H1 (cell line): ENCODE data around the gene EFHC1. TPM values are rescaled to one million over a fixed set of nuclear protein-coding genes. Genes with fewer than 3 reads are reported as not detected.

Experiments used
- CTCF ChIA-PET: fragments of 300-600 bp; sonication (Branson Sonifier 250); formaldehyde crosslinking; loops from one replicate; lab custom pipeline; 2021; ENCODE audit not compliant: partially characterized antibody; lab: Charles Lee
- POLR2A ChIA-PET: fragments of 300-600 bp; sonication (Branson Sonifier 250); formaldehyde crosslinking; loops from one replicate; lab custom pipeline; 2021; ENCODE audit warnings: inconsistent platforms; ENCODE audit not compliant: partially characterized antibody; lab: Charles Lee
- DNase-seq, 2 experiments: peaks; one replicate each; pipeline versions ENCODE4 v3.0.0 to v3.0.0-alpha.2; 2010 to 2022; ENCODE audit warnings: low spot score in 2 of 2, low read depth in 1 of 2, mixed read lengths in 1 of 2
- FAIRE-seq: peaks from 2 replicates; lab custom pipeline; 2011; peaks lifted over from hg19 to GRCh38; lab: Jason Lieb, UNC
- H2AFZ ChIP-seq: 2 replicates; pipeline ENCODE4 v1.8.1; 2012; ENCODE audit warnings: low read length, inconsistent platforms
- H2AK5ac ChIP-seq: 2 replicates; pipeline ENCODE4 v1.6.1; 2013; ENCODE audit warnings: low read depth, low read length
- H2BK120ac ChIP-seq: replicated peaks from 2 replicates; pipeline ENCODE3; 2013; ENCODE audit warnings: low read depth, low read length, inconsistent platforms
- H2BK12ac ChIP-seq: 2 replicates; pipeline ENCODE4 v1.6.1; 2013; ENCODE audit warnings: low read depth, low read length
- H2BK15ac ChIP-seq: 2 replicates; pipeline ENCODE4 v1.6.1; 2013; ENCODE audit warnings: low read length
- H2BK20ac ChIP-seq: 2 replicates; pipeline ENCODE4 v1.6.1; 2013; ENCODE audit warnings: low read length
- H2BK5ac ChIP-seq: 2 replicates; pipeline ENCODE4 v1.6.1; 2013; ENCODE audit warnings: low read depth, low read length
- H3K14ac ChIP-seq: 2 replicates; pipeline ENCODE4 v1.6.1; 2013; ENCODE audit warnings: inconsistent platforms; ENCODE audit not compliant: insufficient read length
- H3K18ac ChIP-seq: 2 replicates; pipeline ENCODE4 v1.6.1; 2013; ENCODE audit warnings: low read length; ENCODE audit errors: extremely low read depth
- H3K23ac ChIP-seq: 2 replicates; pipeline ENCODE4 v1.6.1; 2013; ENCODE audit warnings: inconsistent platforms; ENCODE audit not compliant: insufficient read length
- H3K23me2 ChIP-seq: 2 replicates; pipeline ENCODE4 v1.6.1; 2013; ENCODE audit warnings: low read depth, low read length
- H3K27ac ChIP-seq: 2 replicates; pipeline ENCODE4 v1.6.1; 2011; ENCODE audit warnings: low read depth, low read length, inconsistent platforms
- H3K27me3 ChIP-seq, 4 experiments: replicated peaks in 1 of 4; 1 replicate in 1 of 4; 2 replicates in 3 of 4; pipeline versions ENCODE4 v1.6.1 to v1.8.1; 2011 to 2013; ENCODE audit warnings: low read length in 3 of 4, mild to moderate bottlenecking in 3 of 4, inconsistent platforms in 2 of 4, mixed read lengths in 2 of 4, moderate library complexity in 1 of 4; ENCODE audit not compliant: control insufficient read depth in 3 of 4, insufficient read depth in 3 of 4; ENCODE audit errors: extremely low read depth in 1 of 4
- H3K36me3 ChIP-seq, 4 experiments: 2 replicates each; pipeline versions ENCODE4 v1.6.1 to v1.8.1; 2011 to 2013; ENCODE audit warnings: mild to moderate bottlenecking in 4 of 4, low read length in 3 of 4, moderate library complexity in 2 of 4, control low read depth in 1 of 4, inconsistent platforms in 1 of 4; ENCODE audit not compliant: insufficient read depth in 4 of 4, control insufficient read depth in 2 of 4
- H3K4ac ChIP-seq: replicated peaks from 2 replicates; pipeline ENCODE3; 2013; ENCODE audit warnings: low read length, low read depth, mixed read lengths, inconsistent platforms; ENCODE audit not compliant: insufficient read length
- H3K4me1 ChIP-seq, 4 experiments: replicated peaks in 1 of 4; 1 replicate in 1 of 4; 2 replicates in 3 of 4; pipeline versions ENCODE4 v1.6.1 to v1.8.1; 2011 to 2013; ENCODE audit warnings: low read length in 3 of 4, inconsistent platforms in 2 of 4, mixed read lengths in 1 of 4; ENCODE audit not compliant: insufficient read depth in 4 of 4, control insufficient read depth in 3 of 4
- H3K4me2 ChIP-seq, 2 experiments: 2 replicates each; pipeline versions ENCODE4 v1.6.1 to v1.8.1; 2011 to 2013; ENCODE audit warnings: low read depth in 2 of 2, low read length in 2 of 2, control low read depth in 1 of 2, inconsistent platforms in 1 of 2, mild to moderate bottlenecking in 1 of 2; ENCODE audit not compliant: insufficient read depth in 1 of 2
- H3K4me3 ChIP-seq, 4 experiments: fragments of 200-600, 300-600 bp in 1 of 4; sonication (generic), shearing (Covaris generic), sonication (Bioruptor Twin) in 1 of 4; 2 replicates each; pipeline versions ENCODE4 v1.5.1 to v1.8.1; 2011 to 2016; ENCODE audit warnings: low read length in 4 of 4, low read depth in 3 of 4, control low read depth in 2 of 4, inconsistent platforms in 2 of 4, mild to moderate bottlenecking in 2 of 4, mixed read lengths in 1 of 4, moderate library complexity in 1 of 4; ENCODE audit not compliant: insufficient read depth in 2 of 4; ENCODE audit errors: extremely low read depth in 1 of 4
- H3K56ac ChIP-seq: replicated peaks from 2 replicates; pipeline ENCODE3; 2013; ENCODE audit warnings: low read depth, mild to moderate bottlenecking, mixed read lengths, low read length, inconsistent platforms; ENCODE audit not compliant: insufficient read length
- H3K79me1 ChIP-seq: 2 replicates; pipeline ENCODE4 v1.6.1; 2013; ENCODE audit warnings: low read depth, low read length, control low read depth
- H3K79me2 ChIP-seq, 2 experiments: 2 replicates each; pipeline versions ENCODE4 v1.6.1 to v1.8.1; 2012 to 2013; ENCODE audit warnings: low read length in 2 of 2, mild to moderate bottlenecking in 2 of 2, inconsistent platforms in 1 of 2; ENCODE audit not compliant: insufficient read depth in 2 of 2, control insufficient read depth in 1 of 2
- H3K9ac ChIP-seq, 4 experiments: replicated peaks in 1 of 4; 1 replicate in 1 of 4; 2 replicates in 3 of 4; pipeline versions ENCODE4 v1.6.1 to v1.8.1; 2011 to 2013; ENCODE audit warnings: low read depth in 3 of 4, low read length in 3 of 4, control low read depth in 2 of 4, mild to moderate bottlenecking in 2 of 4, moderate library complexity in 2 of 4, inconsistent platforms in 1 of 4; ENCODE audit errors: extremely low read depth in 1 of 4
- H3K9me3 ChIP-seq, 2 experiments: 2 replicates each; pipeline versions ENCODE4 v1.6.1 to v1.8.1; 2012 to 2013; ENCODE audit warnings: mild to moderate bottlenecking in 2 of 2, moderate library complexity in 2 of 2, control low read depth in 1 of 2, inconsistent platforms in 1 of 2, low read depth in 1 of 2, low read length in 1 of 2, mixed read lengths in 1 of 2; ENCODE audit not compliant: insufficient read depth in 2 of 2
- H4K20me1 ChIP-seq, 2 experiments: replicated peaks in 1 of 2; 2 replicates each; pipeline versions ENCODE3 to v1.8.1; 2011 to 2013; ENCODE audit warnings: inconsistent platforms in 2 of 2, low read length in 2 of 2, mild to moderate bottlenecking in 1 of 2; ENCODE audit not compliant: insufficient read depth in 2 of 2, control insufficient read depth in 1 of 2
- H4K5ac ChIP-seq: 2 replicates; pipeline ENCODE4 v1.6.1; 2013; ENCODE audit warnings: low read length, low read depth, mixed read lengths, inconsistent platforms; ENCODE audit not compliant: insufficient read length
- H4K8ac ChIP-seq: 2 replicates; pipeline ENCODE4 v1.8.0; 2013; ENCODE audit warnings: mild to moderate bottlenecking, moderate library complexity, low read length, inconsistent platforms; ENCODE audit not compliant: insufficient read depth; ENCODE audit errors: extremely low read depth
- H4K91ac ChIP-seq: replicated peaks from 2 replicates; pipeline ENCODE3; 2013; ENCODE audit warnings: low read length, mixed read lengths, inconsistent platforms; ENCODE audit not compliant: insufficient read length
- ASH2L ChIP-seq: fragments of 200-600, 300-600 bp; sonication (generic); IDR thresholded peaks from one replicate; pipeline ENCODE4 v1.7.1; 2017; ENCODE audit warnings: low read length
- BACH1 ChIP-seq: IDR thresholded peaks from 2 replicates; pipeline ENCODE4 v1.6.1; 2012; ENCODE audit warnings: low read length, improper control_type of control experiment
- CHD2 ChIP-seq: IDR thresholded peaks from 2 replicates; pipeline ENCODE4 v1.6.1; 2012; ENCODE audit warnings: low read length, improper control_type of control experiment
- EP300 ChIP-seq, 2 experiments: IDR thresholded peaks; 1 replicate in 1 of 2; 2 replicates in 1 of 2; pipeline ENCODE4 v1.6.1; 2011 to 2012; ENCODE audit warnings: low read depth in 2 of 2, low read length in 2 of 2, mild to moderate bottlenecking in 2 of 2, borderline replicate concordance in 1 of 2, inconsistent platforms in 1 of 2, moderate library complexity in 1 of 2
- EZH2 ChIP-seq: fragments of 200-600 bp; sonication (generic); IDR thresholded peaks from 2 replicates; pipeline ENCODE4 v1.7.1; 2012; ENCODE audit warnings: low read depth, mild to moderate bottlenecking, moderate library complexity, low read length, inconsistent platforms; ENCODE audit not compliant: severe bottlenecking
- HDAC2 ChIP-seq, 2 experiments: fragments of 300-600 bp in 1 of 2; sonication (generic) in 1 of 2; IDR thresholded peaks; 2 replicates each; pipeline ENCODE4 v1.6.1; 2011 to 2012; ENCODE audit warnings: low read depth in 2 of 2, low read length in 2 of 2, mild to moderate bottlenecking in 2 of 2, moderate library complexity in 2 of 2, borderline replicate concordance in 1 of 2, inconsistent platforms in 1 of 2
- JUN ChIP-seq: IDR thresholded peaks from 2 replicates; pipeline ENCODE4 v1.6.1; 2011; ENCODE audit warnings: low read depth, mild to moderate bottlenecking, improper control_type of control experiment, low read length
- KDM4A ChIP-seq: IDR thresholded peaks from one replicate; pipeline ENCODE4 v1.7.1; 2012; ENCODE audit warnings: low read depth, mild to moderate bottlenecking, moderate library complexity, low read length, inconsistent platforms; ENCODE audit not compliant: severe bottlenecking
- RFX5 ChIP-seq: IDR thresholded peaks from 2 replicates; pipeline ENCODE4 v1.6.1; 2011; ENCODE audit warnings: low read depth, low read length, improper control_type of control experiment, borderline replicate concordance
- SIX5 ChIP-seq: IDR thresholded peaks from 2 replicates; pipeline ENCODE4 v1.6.1; 2011; ENCODE audit warnings: mild to moderate bottlenecking, low read depth, low read length
- SP1 ChIP-seq: IDR thresholded peaks from 2 replicates; pipeline ENCODE4 v1.6.1; 2011; ENCODE audit warnings: low read depth, low read length
- TAF7 ChIP-seq: optimal IDR thresholded peaks from 2 replicates; pipeline ENCODE3; 2011; ENCODE audit warnings: low read depth, mild to moderate bottlenecking, inconsistent platforms, low read length, moderate library complexity, borderline replicate concordance
- TBP ChIP-seq: IDR thresholded peaks from 2 replicates; pipeline ENCODE4 v1.6.1; 2011; ENCODE audit warnings: low read depth, low read length, improper control_type of control experiment
- ZNF274 ChIP-seq: IDR thresholded peaks from 2 replicates; pipeline ENCODE4 v1.7.0; 2012; ENCODE audit warnings: low read length, borderline replicate concordance; ENCODE audit errors: extremely low read depth
- WGBS, 2 experiments: shearing (Covaris generic) in 1 of 2; methylation state at CpG; one replicate each; pipeline versions ENCODE4 v1.1.6 to v1.1.7; 2013 to 2015; ENCODE audit warnings: low lambda C conversion rate in 2 of 2, mixed read lengths in 2 of 2, inconsistent platforms in 1 of 2, low coverage in 1 of 2, missing lambda C conversion rate in 1 of 2; ENCODE audit not compliant: insufficient replicate concordance in 2 of 2, insufficient coverage in 1 of 2, insufficient read length in 1 of 2; ENCODE audit errors: extremely low coverage in 1 of 2, missing lambda C conversion rate in 1 of 2; 5-methylcytosine and 5-hydroxymethylcytosine counted together
- polyA plus RNA-seq, 7 experiments: library from polyadenylated mRNA; depleted of rRNA in 3 of 7; stranded (reverse) in 5 of 7; unstranded in 2 of 7; fragments of >200 nt in 5 of 7; fragments of 200-250 nt in 2 of 7; gene quantifications; 1 replicate in 5 of 7; 2 replicates in 1 of 7; 4 replicates in 1 of 7; pipeline versions ENCODE4 v1.2.1 to v1.2.3, GENCODE V29; 2011 to 2013; ENCODE audit warnings: missing spikeins in 2 of 7, mixed read lengths in 2 of 7
- total RNA-seq: library from RNA; stranded (reverse); fragmentation: NEBNext Ultra II Directional; extraction: Animal tissue kit (Norgen Biotek cat#: 25700); gene quantifications from 2 replicates; pipeline ENCODE4 v1.2.1, GENCODE V29; 2021

Gene EFHC1
- total and polyA plus RNA-seq, 2 of the 8 experiments (the other 6 are each of a cell fraction or from before 2014, with no cell fraction given), result 10.5 to 16.4 TPM

DNA sequence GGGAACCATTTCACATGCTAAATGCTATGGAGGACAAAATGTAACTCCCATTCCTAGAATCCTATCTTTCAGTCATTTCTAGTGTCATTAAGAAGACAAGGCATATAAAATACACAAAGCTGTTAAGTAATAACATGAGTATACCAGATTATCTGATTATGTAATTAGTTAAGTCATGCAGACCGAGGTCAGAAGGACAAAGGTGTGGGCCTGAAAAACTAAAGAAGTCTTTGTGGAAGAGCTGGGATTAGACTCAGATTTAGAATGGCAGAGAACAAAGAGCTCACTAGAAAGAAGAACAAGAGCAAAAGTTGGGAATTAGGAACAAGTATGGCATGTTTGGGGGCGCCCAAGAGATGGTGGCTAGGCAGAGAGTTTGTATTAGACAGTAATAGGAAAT, 37.0 kb downstream of the EFHC1 start:
- no peak overlapping the region for H3K4me3 ChIP-seq
- no peak overlapping the region for H3K9ac ChIP-seq
- H3K4me1 ChIP-seq, result no peaks in the 10 kb centered on the region
- no peaks in the 10 kb centered on the region for H3K79me1 ChIP-seq
- no peak overlapping the region for H2BK12ac ChIP-seq
- H3K36me3 ChIP-seq, result no peaks in the 10 kb centered on the region
- CTCF ChIA-PET, result interaction anchor here (0.9 to 1.6 kb wide), 3 partner anchors 11 to 42 kb away, joined by 3 to 6 read pairs (median 6); no protein-coding TSS in a partner anchor
- no peaks in the 10 kb centered on the region for H3K23me2 ChIP-seq
- no peaks in the 10 kb centered on the region for H3K79me2 ChIP-seq
- H3K4me2 ChIP-seq, result no peak overlapping the region
- H3K56ac ChIP-seq, result no peak overlapping the region
- no peak overlapping the region for H2AK5ac ChIP-seq
- H2BK5ac ChIP-seq, result no peak overlapping the region
- FAIRE-seq, result no peak
- H3K9me3 ChIP-seq, result no peaks in the 10 kb centered on the region
- H2AFZ ChIP-seq, result no peak overlapping the region
- H2BK120ac ChIP-seq, result no peak overlapping the region
- no peak overlapping the region for H2BK20ac ChIP-seq
- H4K20me1 ChIP-seq, result no peaks in the 10 kb centered on the region
- WGBS, 2 experiments, result 87% methylated on average over 2 of the region's 2 CpGs; no CpG with 5 or more reads in 1 of the 2 experiments
- H3K18ac ChIP-seq, result no peak overlapping the region
- H4K8ac ChIP-seq, result no peak overlapping the region
- POLR2A ChIA-PET, result no interaction called here
- DNase-seq, result no peak
- H2BK15ac ChIP-seq, result no peak overlapping the region
- H4K91ac ChIP-seq, result no peak overlapping the region
- no peak overlapping the region for H4K5ac ChIP-seq
- H3K4ac ChIP-seq, result no peak overlapping the region
- H3K14ac ChIP-seq, result no peak overlapping the region
- H3K27me3 ChIP-seq, result no peaks in the 10 kb centered on the region
- H3K23ac ChIP-seq, result no peak overlapping the region
- no peak overlapping the region for H3K27ac ChIP-seq
- TF ChIP-seq JUN (no peak), TBP (no peak), ASH2L (no peak), BACH1 (no peak), EZH2 (no peak), KDM4A (no peak), HDAC2 (IDR thresholded peaks at IDR 0.05; ENCODE audit: borderline replicate concordance in 1 of 2, low read depth in 2 of 2, low read length in 2 of 2) (no peak), ZNF274 (no peak), RFX5 (no peak), SIX5 (no peak), TAF7 (no peak), SP1 (no peak), CHD2 (no peak), EP300 (IDR thresholded peaks at IDR 0.05; ENCODE audit: borderline replicate concordance in 1 of 2, low read depth in 2 of 2, low read length in 2 of 2) (no peak)
